Measurements from ENCODE around the gene DNAAF3.
"Not testable (repeated sequence)": the region's sequence is repeated elsewhere in the genome, so short reads cannot be mapped to it uniquely, and the experiment has no call there.

Gene DNAAF3

DNA sequence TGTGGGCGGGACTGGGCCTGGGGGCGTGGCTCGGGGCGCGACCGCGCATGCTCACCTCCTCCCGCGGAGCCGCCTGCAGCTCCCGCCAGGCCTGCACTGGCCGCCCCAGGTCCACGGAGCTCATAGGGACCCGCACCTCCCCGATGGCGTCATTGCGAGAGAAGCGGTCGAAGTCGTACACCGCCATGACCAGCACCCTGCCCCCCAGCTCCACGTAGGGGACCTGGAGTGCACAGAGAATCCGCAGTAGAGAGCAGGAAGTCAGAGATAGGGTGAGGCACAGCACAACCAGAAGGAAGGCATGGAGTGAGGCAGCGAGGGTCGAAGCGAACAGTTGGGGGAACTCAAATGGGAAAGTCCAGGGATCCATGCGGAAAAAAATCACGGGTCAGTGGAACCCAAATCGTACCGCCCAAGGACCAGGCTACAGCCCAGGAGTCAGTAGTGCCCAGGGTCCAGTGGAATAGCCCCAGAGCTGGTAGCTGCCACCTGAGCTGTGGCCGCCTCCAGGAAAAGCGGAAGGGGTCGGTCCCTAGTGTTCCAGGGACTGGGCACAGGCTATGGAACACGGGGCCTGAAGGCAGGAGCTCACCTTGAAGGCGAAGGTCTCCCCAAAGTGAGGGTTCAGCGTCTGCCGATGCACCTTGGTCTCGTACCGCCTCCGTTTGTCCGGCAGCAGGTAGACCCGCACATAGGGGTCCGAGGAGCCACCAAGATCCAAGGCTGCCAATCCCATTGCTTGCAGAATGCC, 8.9 kb upstream of the DNAAF3 start:
- DNase-seq, result no peak

DNA sequence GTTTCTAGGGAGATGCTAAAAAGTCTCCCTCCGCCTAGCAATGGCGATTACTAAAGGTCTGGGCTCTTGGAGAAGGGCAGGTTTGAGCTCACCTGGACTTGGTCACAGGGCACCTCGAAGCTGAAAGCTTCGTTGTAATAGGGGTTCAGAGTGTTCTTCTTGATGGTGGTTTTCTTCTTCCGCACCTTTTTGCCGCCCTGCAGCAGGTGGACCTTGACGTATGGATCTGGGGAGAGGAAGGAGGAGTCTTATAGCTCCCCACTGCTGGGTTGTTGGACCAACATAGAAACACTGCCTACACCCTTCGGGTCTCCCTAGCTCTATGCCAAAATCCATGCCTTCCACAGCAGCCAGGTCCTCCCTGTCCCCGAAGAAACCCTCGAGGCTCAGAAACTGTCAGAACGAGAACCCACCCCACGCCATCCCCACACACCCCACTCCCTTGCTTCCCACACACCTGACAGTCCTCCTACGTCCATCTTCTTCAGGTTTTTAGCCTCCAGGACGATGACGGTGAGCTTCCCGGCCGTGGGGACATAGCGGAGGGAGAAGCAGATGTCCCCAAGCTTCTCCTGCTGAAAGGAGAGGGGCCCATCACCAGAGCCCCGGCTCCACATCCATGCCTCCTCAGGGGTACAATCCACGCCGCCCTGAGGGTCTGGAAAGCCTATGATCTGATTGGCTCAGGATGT, 8.2 kb upstream of the DNAAF3 start:
- DNase-seq, result no peak

GRCh38 chr19:55173714-55174409, 7.4 kb upstream of the DNAAF3 start:
- DNase-seq, result no peak

DNA sequence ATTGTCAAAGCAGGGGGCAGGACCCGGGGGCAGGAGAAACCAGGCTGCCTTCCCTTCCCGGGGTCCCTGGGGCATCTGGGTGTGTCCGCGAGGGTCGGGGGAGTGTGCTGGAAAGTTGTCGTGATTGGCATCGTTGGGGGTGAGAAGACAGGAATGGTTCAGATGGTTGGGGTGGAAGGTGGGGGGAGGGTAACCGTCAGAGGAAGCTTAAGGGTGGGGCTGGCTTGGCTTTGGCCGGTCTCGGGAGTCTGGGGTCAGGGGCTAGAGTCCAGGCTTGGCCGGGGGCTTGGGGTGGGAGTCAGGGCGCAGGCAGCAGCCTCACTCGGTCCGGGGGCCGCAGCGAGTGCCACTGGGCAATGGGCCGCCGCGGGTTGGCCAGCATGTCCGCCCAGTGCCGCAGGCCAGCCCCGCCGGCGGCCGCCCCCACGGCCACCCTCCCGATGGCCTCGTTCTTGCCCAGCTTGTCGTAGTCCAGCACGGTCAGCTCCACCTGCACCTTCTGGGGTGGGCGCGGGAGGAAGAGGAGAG, 6.8 kb upstream of the DNAAF3 start:
- no peak for DNase-seq

DNA sequence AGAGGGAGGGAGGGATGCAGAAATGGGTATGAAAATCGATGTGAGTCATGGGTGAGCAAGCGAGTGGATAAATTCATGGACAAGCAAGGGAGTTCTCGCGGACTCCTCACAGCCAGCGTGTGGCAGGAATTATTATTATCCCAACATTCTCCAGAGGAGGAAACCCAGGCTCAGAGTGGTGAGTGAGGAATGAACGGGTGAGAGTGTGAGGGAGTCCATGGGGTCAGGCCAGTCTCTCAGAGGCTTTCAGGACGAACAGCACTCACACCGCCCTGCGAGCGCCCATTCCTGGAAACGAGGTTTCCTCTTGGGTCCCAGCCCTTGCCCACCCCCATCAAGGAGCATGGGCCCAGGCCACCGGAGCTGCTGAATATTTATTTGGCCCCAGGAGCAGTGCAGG, 6.3 kb upstream of the DNAAF3 start:
- no peak for DNase-seq

DNA sequence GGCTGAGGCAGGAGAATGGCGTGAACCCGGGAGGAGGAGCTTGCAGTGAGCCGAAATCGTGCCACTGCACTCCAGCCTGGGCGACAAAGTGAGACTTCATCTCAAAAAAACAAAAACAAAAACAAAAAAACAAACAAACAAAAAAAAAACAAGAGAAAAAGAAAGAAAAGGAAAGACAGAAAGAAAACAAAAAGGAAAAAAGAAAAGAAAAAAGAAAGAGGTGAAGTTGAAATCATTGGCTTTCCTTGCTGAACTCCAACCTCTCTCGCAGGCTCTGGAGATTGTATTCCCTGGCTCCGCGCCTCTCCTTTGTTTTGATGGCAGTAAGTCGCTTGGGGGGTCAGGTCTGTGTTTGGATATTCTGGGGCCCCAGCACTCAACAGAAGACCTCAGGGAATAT, 5.9 kb upstream of the DNAAF3 start:
- DNase-seq, result not testable (repeated sequence)

DNA sequence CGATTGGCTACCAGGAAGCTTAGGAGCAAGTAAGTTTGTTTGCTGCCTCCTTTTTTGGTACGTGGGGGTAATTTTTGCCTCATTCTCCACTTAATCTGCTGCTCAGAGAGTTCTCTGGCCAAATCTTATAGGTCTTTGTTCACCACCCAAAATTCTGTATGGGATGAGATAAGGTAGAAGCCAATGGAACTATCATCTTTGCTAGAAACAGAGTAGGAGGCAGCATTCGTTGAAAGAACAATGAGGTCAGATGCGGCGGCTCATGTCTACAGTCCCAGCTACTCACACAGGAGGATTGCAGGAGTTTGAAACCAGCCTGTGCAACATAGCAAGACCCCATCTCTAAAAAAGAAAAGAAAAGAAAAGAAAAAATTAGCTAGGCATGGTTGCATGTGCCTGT, 5.0 kb upstream of the DNAAF3 start:
- DNase-seq, result no peak

DNA sequence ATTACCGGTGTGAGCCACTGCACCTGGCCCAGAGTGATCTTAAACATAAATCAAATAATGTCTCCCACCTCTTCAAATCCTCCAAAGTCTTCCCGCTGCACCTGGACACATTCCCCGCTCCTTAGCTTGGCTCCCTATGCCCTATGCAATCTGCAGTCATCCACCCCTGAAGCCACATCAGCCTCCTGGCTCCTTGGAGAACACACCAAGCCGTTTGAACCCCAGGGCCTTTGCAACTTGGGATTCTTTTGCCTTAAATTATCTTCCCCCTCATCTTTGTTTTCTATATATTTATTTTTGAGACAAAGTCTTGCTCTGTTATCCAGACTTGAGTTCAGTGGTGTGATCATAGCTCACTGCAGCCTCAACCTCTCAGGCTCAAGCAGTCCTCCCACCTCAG, 2.7 kb upstream of the DNAAF3 start:
- DNase-seq, result no peak

DNA sequence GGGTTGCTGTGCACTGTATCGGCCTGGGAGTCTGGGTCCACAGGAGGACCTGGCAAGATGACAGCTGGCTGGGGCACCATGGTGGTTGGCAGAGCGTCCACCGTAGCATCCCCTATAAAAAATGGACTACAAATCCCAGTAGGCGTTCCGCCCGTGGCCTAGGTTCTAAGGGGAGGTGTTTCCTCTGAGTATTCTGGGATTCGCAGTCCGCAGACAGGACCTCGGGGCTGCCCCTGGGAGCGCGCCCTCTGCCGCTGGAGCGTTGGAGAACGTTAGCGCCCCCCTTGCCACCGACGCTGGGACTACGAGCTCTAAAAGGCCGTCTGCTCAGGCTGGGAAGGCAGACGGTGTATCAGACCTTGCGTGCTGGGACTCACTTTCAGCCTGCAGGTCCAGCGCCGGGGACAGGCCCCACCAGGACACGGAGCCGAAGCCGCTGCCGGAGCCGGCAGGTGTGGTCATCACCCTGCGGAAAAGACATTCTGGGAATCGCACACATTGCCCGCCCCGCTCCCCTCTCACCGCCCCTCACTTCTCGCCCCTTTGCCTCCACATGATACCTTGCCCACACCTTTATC, 372 bp downstream of the DNAAF3 start:
- DNase-seq, result no peak

- no peak for DNase-seq
These were observed 4.7 kb downstream of the DNAAF3 start for GRCh38 chr19:55161571-55162322.

- no peak for DNase-seq
These were observed 5.4 kb downstream of the DNAAF3 start for GRCh38 chr19:55160986-55161365.

GRCh38 chr19:55160128-55160985, 6.1 kb downstream of the DNAAF3 start:
- DNase-seq, result peak; percentile 70

DNA sequence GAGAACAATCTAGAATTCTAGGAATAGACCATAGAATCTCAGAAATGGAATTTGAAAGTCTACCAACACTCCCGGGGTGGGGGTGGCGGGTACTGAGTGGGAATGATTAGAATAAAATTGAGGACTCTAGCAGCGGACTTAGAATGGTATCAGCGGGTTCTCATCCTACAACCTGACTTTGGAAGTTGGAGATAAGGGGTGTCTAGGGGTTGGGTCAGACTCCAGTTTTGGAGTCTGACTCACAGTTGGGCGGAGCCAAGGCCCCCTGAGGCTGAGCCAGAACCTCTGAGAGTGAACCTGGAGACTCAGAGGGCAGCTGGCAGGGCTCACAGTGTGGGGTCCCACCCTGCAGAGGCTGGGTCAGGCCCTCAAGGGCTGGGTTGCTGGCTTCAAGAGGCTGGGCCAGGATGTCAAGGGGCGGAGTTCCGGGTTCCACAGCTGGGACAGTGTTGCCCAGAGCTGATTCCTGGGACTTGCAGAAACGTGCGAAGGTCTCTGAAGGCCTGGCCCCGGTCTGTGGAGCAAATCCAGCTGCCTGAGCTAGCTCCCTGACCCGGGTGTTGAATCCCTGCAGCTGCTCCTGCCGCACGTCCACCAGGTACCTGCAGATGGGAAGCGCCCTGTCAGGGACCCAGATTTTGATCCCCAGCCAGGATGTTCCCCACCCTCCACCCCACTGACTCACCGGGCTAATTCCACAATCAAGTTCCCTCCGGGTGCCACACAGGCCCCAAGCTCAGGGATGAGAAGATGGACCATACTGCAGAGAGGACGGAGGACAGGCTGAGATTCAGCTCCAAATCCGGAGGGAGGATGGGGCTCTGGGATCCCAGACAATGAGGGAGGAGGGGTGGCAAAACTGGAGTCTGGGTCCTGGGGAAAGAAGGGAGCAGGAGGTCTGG, 7.3 kb downstream of the DNAAF3 start:
- no peak for DNase-seq

GRCh38 chr19:55158423-55158822, 8.0 kb downstream of the DNAAF3 start:
- DNase-seq, result no peak

GRCh38 chr19:55157064-55157908, 9.1 kb downstream of the DNAAF3 start, which contains the start of gene TNNI3:
TSS of gene TNNI3 (minus strand) at chr19:55157732. CDS start at chr19:55157589, 143 bp downstream.
- DNase-seq, result no peak

GRCh38 chr19:55156202-55157063, 10.0 kb downstream of the DNAAF3 start:
- no peak for DNase-seq

DNA sequence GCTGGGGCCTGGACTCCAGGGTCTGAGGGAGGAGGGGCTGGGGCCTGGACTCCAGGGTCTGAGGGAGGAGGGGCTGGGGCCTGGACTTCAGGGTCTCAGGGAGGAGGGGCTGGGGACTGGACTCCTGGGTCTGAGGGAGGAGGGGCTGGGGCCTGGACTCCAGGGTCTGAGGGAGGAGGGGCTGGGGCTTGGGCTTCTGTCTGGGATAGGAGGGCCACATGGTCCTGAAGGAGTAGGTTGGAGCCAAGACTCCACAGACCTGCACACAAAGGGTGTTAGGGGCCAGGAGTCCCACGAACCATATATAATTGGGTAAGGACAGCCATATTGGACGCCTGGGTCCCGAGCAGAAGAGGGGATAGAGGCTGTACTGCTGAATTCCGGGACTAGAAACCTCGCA, 10.6 kb downstream of the DNAAF3 start:
- DNase-seq, result not testable (repeated sequence)

GRCh38 chr19:55153652-55154264, 12.7 kb downstream of the DNAAF3 start:
- no peak for DNase-seq
